HCT116 (cell line): ENCODE results near the gene SIGMAR1.

Experiments
- CEBPB ChIP-seq: IDR thresholded peaks from 2 replicates; pipeline ENCODE4 v1.6.1; 2012; ENCODE audit warnings: low read depth
- EZH2 ChIP-seq: fragments of 200-600 bp; sonication (generic); IDR thresholded peaks from 2 replicates; pipeline ENCODE4 v1.6.1; 2017; ENCODE audit warnings: antibody characterized with exemption, mixed run types
- JUND ChIP-seq: IDR thresholded peaks from 2 replicates; pipeline ENCODE4 v1.6.1; 2012
- POLR2A ChIP-seq: IDR thresholded peaks from 2 replicates; pipeline ENCODE4 v1.7.0; 2011; ENCODE audit warnings: borderline replicate concordance; ENCODE audit not compliant: insufficient read depth, insufficient read length; ENCODE audit errors: extremely low read depth
- POLR2AphosphoS5 ChIP-seq: IDR thresholded peaks from 2 replicates; pipeline ENCODE4 v1.6.1; 2011; ENCODE audit warnings: mild to moderate bottlenecking, low read depth, low read length, moderate library complexity
- RAD21 ChIP-seq: IDR thresholded peaks from 2 replicates; pipeline ENCODE4 v1.6.1; 2012; ENCODE audit warnings: low read depth, mild to moderate bottlenecking
- SIN3A ChIP-seq: IDR thresholded peaks from 2 replicates; pipeline ENCODE4 v1.6.1; 2012; ENCODE audit warnings: low read depth
- SRF ChIP-seq: IDR thresholded peaks from 2 replicates; pipeline ENCODE4 v1.6.1; 2012; ENCODE audit warnings: low read depth
- YY1 ChIP-seq: IDR thresholded peaks from 2 replicates; pipeline ENCODE4 v1.6.1; 2011; ENCODE audit warnings: low read length, low read depth, moderate library complexity, mild to moderate bottlenecking; ENCODE audit not compliant: insufficient replicate concordance; ENCODE audit errors: extremely low read depth
- ZFX ChIP-seq: fragments of 450-650 bp; IDR thresholded peaks from 2 replicates; pipeline ENCODE4 v1.6.1; 2017
- ZNF274 ChIP-seq: fragments of 200-500 bp; sonication (Bioruptor generic); IDR thresholded peaks from 2 replicates; pipeline ENCODE4 v1.6.1; 2014; ENCODE audit warnings: mild to moderate bottlenecking, low read depth, low read length, inconsistent platforms
- TF ChIP-seq, protein P1 (sequence below), 3 experiments: fragments of 200-600 bp in 1 of 3; sonication (generic) in 1 of 3; IDR thresholded peaks in 2 of 3; conservative IDR thresholded peaks in 1 of 3; 2 replicates each; pipeline ENCODE4 v1.5.1; 2012 to 2017; ENCODE audit warnings: low read depth in 2 of 3, low read length in 2 of 3, antibody characterized with exemption in 1 of 3, borderline replicate concordance in 1 of 3, control low read depth in 1 of 3, mild to moderate bottlenecking in 1 of 3, mixed read lengths in 1 of 3, mixed run types in 1 of 3, moderate library complexity in 1 of 3; ENCODE audit not compliant: insufficient read depth in 1 of 3
- TF ChIP-seq, protein P2 (sequence below): IDR thresholded peaks from 2 replicates; pipeline ENCODE4 v1.6.1; 2012
- TF ChIP-seq, protein P3 (sequence below): IDR thresholded peaks from 2 replicates; pipeline ENCODE4 v1.6.1; 2012; ENCODE audit warnings: low read depth

DNA sequence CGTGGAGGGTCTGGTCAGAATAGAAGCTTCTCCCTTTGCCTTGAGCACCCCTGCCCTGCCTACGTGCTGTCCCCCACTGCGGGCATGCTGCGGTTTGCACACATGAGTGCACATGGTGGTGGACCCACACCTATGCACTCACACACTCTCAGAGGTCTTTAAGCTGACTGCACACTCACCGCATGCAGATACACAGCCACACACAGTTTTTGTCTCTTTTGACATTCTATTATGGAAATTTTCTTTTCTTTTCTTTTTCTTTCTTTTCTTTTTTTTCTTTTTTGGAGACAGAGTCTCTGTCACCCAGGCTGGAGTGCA is 8.1 kb downstream of the SIGMAR1 start:
- TF ChIP-seq, protein P1, sequence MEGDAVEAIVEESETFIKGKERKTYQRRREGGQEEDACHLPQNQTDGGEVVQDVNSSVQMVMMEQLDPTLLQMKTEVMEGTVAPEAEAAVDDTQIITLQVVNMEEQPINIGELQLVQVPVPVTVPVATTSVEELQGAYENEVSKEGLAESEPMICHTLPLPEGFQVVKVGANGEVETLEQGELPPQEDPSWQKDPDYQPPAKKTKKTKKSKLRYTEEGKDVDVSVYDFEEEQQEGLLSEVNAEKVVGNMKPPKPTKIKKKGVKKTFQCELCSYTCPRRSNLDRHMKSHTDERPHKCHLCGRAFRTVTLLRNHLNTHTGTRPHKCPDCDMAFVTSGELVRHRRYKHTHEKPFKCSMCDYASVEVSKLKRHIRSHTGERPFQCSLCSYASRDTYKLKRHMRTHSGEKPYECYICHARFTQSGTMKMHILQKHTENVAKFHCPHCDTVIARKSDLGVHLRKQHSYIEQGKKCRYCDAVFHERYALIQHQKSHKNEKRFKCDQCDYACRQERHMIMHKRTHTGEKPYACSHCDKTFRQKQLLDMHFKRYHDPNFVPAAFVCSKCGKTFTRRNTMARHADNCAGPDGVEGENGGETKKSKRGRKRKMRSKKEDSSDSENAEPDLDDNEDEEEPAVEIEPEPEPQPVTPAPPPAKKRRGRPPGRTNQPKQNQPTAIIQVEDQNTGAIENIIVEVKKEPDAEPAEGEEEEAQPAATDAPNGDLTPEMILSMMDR (IDR thresholded peaks at IDR 0.05 in 2 of 3, conservative IDR thresholded peaks at IDR 0.05 in 1 of 3; ENCODE audit: borderline replicate concordance in 1 of 3, insufficient read depth in 1 of 3, low read depth in 2 of 3, low read length in 2 of 3), result no peak
- TF ChIP-seq CEBPB (no peak), EZH2 (no peak), POLR2AphosphoS5 (no peak), POLR2A (no peak), JUND (no peak), SRF (no peak), YY1 (no peak), SIN3A (no peak), RAD21 (no peak), ZNF274 (no peak), ZFX (no peak)
- TF ChIP-seq, protein P2, sequence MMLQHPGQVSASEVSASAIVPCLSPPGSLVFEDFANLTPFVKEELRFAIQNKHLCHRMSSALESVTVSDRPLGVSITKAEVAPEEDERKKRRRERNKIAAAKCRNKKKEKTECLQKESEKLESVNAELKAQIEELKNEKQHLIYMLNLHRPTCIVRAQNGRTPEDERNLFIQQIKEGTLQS, result no peak
- TF ChIP-seq, protein P3, sequence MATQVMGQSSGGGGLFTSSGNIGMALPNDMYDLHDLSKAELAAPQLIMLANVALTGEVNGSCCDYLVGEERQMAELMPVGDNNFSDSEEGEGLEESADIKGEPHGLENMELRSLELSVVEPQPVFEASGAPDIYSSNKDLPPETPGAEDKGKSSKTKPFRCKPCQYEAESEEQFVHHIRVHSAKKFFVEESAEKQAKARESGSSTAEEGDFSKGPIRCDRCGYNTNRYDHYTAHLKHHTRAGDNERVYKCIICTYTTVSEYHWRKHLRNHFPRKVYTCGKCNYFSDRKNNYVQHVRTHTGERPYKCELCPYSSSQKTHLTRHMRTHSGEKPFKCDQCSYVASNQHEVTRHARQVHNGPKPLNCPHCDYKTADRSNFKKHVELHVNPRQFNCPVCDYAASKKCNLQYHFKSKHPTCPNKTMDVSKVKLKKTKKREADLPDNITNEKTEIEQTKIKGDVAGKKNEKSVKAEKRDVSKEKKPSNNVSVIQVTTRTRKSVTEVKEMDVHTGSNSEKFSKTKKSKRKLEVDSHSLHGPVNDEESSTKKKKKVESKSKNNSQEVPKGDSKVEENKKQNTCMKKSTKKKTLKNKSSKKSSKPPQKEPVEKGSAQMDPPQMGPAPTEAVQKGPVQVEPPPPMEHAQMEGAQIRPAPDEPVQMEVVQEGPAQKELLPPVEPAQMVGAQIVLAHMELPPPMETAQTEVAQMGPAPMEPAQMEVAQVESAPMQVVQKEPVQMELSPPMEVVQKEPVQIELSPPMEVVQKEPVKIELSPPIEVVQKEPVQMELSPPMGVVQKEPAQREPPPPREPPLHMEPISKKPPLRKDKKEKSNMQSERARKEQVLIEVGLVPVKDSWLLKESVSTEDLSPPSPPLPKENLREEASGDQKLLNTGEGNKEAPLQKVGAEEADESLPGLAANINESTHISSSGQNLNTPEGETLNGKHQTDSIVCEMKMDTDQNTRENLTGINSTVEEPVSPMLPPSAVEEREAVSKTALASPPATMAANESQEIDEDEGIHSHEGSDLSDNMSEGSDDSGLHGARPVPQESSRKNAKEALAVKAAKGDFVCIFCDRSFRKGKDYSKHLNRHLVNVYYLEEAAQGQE, result no peak
